Loucy (cell line): ENCODE measurements around the gene TENM4.

Experiments
- CTCF ChIP-seq: fragments of 200-600 bp; sonication (generic); conservative IDR thresholded peaks from 2 replicates; pipeline ENCODE4 v1.5.1; 2014; ENCODE audit warnings: mild to moderate bottlenecking, antibody characterized with exemption, low read length
- EZH2phosphoT487 ChIP-seq: fragments of 200-600 bp; IDR thresholded peaks from 2 replicates; pipeline ENCODE4 v1.6.1; 2018; ENCODE audit warnings: antibody characterized with exemption, mild to moderate bottlenecking, moderate library complexity, borderline replicate concordance

GRCh38 chr11:78660471-78660870 lies 780.4 kb downstream of the TENM4 start:
- no peak for TF ChIP-seq CTCF
- no peak for TF ChIP-seq EZH2phosphoT487
